Endothelial cell of coronary artery (primary cell): ENCODE data around the gene ARMC7. TPM values are rescaled to one million over a fixed set of nuclear protein-coding genes. Genes with fewer than 3 reads are reported as not detected.

ENCODE experiments used
- total RNA-seq: library from RNA; depleted of rRNA; stranded (reverse); fragments of >200 nt; gene quantifications from 2 replicates; pipeline ENCODE4 v1.2.3, GENCODE V29; 2014

Gene ARMC7
- 2.4 and 3.9 TPM in 2 replicates for total RNA-seq

DNA sequence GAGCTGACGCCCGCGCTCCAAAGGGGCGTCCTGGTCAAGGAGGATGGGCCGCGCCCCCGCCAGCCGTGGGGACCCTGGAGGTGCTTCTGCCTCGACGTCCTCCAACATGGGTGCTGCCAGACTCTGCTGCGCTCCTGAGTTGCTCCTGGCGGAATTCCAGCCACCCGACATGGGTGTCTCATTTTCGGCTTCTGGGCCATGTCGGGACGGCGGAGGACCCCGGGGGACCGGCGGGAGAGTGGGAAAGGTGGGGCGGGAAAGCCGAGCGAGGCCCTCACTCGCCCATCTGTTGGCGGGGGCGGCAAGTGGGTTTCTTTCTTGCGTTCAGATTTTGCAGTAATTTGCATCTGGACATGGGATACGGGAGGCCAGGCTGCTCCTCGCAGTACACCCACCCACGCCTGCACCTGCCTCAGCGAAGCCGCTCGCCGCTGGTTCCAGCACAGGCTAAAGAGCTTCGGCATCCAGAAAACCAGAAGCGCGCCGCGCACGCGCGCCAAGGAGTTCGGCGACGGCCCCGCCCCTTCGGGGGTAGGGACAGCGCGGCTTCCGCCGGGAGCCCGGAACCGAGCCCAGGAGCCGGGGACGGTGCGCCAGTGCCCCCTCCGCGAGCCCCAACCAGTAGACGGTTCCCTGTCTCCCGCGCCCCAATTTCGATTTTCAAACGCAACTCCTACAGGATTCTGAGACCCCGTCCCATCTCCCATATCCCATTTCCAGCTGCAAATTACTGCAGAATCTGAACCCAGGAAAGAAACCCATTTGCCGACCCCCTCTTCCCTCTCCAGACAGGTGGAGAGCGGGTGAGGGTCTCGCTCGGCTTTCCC, at the start of gene ARMC7:
ARMC7 (plus strand) TSS at position 563 of the 827 bp plus-strand sequence. CDS start 320 bp downstream, outside the sequence.

DNA sequence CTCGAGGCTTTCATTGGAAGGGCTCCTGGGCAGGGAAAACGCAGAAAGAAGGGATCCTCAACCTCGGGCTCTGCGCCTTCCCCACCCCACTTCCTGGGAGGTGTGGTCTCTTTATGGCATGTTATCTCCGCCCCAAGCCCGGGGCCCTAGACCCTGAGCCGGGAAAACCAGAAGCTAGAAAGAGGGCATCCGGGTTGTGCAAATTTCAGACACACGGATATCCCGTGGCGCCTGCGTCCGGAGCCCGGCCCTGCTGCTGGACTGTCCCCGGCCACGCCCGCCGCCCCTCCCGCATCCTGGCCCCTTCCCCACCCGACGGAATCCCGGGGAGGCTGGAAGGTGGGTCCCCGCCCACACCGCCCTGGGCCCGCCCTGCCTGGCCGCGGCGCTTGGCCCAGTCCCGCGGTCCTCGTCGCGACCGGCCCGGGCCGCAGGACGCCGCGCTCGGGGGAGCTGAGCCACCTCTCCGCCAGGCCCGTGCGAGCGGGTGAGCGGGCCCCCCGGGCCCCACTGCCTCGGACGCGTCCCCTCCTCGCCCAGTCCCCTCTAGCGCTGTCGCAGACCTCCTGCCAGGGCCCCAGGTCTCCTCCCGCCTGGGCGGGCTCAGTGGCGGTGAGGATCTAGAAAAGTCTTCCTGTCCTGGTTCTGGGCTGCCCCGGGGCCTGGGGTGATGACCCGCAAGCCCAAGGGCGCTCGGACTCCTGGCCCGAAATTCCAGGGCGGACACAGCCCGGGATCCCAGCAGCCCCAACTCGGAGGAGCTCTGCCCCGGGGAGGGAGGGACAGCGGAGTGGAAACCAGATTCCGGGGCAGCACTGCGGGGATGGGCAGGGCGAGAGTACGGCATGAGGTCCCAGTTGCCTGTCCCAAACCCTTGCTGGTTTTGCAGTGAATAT, 22.0 kb upstream of the ARMC7 start, which contains the start of gene SLC16A5:
SLC16A5 (plus strand) TSS at position 397 of the 896 bp plus-strand sequence. CDS start 5,683 bp downstream, outside the sequence.

DNA sequence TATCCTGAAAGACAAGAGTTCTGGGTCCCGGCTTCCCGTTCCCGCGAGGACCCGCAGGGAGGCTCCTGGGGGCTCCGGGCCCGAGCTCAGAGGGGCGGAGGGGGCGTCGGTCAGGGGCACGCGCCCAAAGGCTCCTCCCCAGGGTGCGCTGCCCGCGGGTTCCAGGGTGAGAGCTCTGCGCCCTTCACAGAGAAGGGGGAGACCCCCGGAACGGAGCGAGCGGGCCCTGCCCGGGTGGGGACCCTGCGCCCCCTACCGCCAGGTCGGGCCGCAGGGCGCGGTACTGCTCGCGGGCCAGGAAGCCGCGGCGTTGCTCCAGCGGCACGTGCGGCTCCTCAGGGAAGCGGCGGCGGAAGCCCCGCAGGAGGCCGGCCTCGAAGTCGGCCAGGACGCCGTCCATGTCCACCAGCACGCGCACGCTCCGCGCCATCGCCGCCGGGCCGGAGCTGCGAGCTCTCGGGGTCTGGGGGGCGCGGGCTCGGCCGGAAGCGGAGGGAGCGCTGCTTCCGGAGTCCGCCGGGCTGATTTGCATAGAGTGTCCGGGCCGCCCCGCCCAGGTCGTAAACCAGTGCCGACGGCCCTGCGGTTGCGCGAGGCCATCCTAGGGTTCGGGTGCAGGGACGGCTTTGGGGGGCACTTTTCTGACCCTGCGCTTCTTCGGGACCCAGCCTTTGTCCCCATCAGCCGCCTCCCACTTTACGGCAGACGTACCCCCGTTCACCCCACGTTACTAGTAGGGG, 21.7 kb downstream of the ARMC7 start, which contains the start of gene NT5C:
NT5C (minus strand) TSS at position 465 of the 740 bp plus-strand sequence; CDS start at position 430, 35 bp downstream.

DNA sequence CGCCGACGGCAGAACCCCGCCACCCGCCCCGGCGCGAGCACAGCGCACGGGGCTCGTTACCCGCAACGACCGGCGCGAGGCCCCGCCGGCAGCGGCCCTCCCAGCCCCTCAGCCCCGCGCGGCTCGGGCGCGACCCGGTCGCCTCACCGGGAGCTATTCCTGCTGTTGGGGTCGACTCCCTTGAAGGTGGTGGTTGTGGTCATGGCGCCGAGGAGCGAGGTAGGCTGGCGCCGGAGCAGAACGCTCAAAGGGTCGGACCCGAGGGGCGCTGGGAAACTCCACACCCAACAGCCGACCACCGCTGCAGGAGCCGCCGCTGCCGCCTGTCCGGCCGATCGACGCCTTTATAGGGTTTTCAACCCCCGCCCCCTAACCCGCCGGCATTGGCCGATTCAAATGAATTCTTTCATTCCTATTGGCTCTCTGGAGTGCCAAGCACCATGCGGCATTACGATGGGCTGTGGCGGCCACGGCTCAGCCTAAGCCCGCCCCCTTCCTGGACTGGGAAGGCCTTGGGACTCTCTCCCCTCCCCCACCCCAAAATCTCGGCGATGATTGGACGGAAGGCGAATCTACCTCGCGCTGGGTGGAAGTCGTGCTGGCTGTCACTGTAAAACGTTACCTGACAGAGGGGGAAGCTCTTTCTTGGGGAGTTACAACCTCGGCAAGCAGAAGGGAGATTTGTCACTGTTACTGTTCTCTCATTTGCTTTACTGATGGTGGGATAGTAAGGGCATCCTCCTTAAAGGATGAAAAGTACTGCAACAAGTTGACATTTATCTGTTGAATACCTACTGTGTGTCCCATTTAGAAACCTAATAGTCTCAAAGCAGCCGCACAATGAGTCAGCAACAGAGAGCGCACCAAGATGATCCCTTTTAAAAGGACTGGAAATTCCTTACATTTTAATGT, 44.7 kb downstream of the ARMC7 start, which contains the start of gene JPT1:
JPT1 (minus strand) TSS at position 318 of the 912 bp plus-strand sequence; CDS start at position 203, 115 bp downstream.

Other genes with a start within 250 kb of the ARMC7 start
- gene FDXR, start 237.0 kb upstream of the ARMC7 start, total RNA-seq = 38.9 and 64.7 TPM in 2 replicates
- gene FADS6, start 216.3 kb upstream of the ARMC7 start, total RNA-seq = not detected in 2 replicates
- gene USH1G, start 186.7 kb upstream of the ARMC7 start, total RNA-seq = not detected in 2 replicates
- gene OTOP2, start 185.7 kb upstream of the ARMC7 start, total RNA-seq = not detected in 2 replicates
- gene OTOP3, start 174.1 kb upstream of the ARMC7 start, total RNA-seq = not detected in 2 replicates
- gene HID1, start 137.2 kb upstream of the ARMC7 start, total RNA-seq = 8.3 and 11.5 TPM in 2 replicates
- gene CDR2L, start 122.3 kb upstream of the ARMC7 start, total RNA-seq = 13.1 and 18.7 TPM in 2 replicates
- gene MRPL58, start 97.3 kb upstream of the ARMC7 start, total RNA-seq = 31.3 and 40.7 TPM in 2 replicates
- gene ATP5PD, start 63.0 kb upstream of the ARMC7 start, total RNA-seq = 220 and 246 TPM in 2 replicates
- 11.2 and 12.1 TPM in 2 replicates for gene KCTD2, start 62.7 kb upstream of the ARMC7 start, total RNA-seq
- gene SLC16A5, start 22.0 kb upstream of the ARMC7 start, total RNA-seq = 5.8 and 8.1 TPM in 2 replicates
- gene NT5C, start 21.8 kb downstream of the ARMC7 start, total RNA-seq = 11.3 and 23.4 TPM in 2 replicates
- gene JPT1, start 44.5 kb downstream of the ARMC7 start, total RNA-seq = 126 and 201 TPM in 2 replicates
- gene SUMO2, start 73.0 kb downstream of the ARMC7 start, total RNA-seq = 153 TPM in 2 replicates
- 35.2 and 49.8 TPM in 2 replicates for gene NUP85, start 95.7 kb downstream of the ARMC7 start, total RNA-seq
- 9.4 and 10.7 TPM in 2 replicates for gene GGA3, start 151.6 kb downstream of the ARMC7 start, total RNA-seq
- 62.6 and 80.9 TPM in 2 replicates for gene MRPS7, start 151.9 kb downstream of the ARMC7 start, total RNA-seq
- 7.6 and 9.5 TPM in 2 replicates for gene MIF4GD, start 161.3 kb downstream of the ARMC7 start, total RNA-seq
- gene SLC25A19, start 179.5 kb downstream of the ARMC7 start, total RNA-seq = 8.3 and 9.5 TPM in 2 replicates